Vagina (tissue), 2 donors: ENCODE measurements around the gene SERPINC1. TPM values are rescaled to one million over a fixed set of nuclear protein-coding genes. Genes with fewer than 3 reads are reported as not detected.

Experiments used
- DNase-seq, 2 donors: peaks; one replicate each; pipeline ENCODE4 v3.0.0-alpha.2; 2017; ENCODE audit errors: extremely low spot score in 2 of 2
- H3K27ac ChIP-seq: fragments of 200-600 bp; sonication (generic); one replicate; pipeline ENCODE4 v1.5.1; 2019
- H3K27me3 ChIP-seq: fragments of 200-600 bp; sonication (generic); one replicate; pipeline ENCODE4 v1.5.1; 2019
- H3K36me3 ChIP-seq, 2 donors: fragments of 200-600 bp; sonication (generic); one replicate each; pipeline ENCODE4 v1.5.1; 2017 to 2019
- H3K4me1 ChIP-seq: fragments of 200-600 bp; sonication (generic); one replicate; pipeline ENCODE4 v1.5.1; 2019
- H3K4me3 ChIP-seq, 2 donors: fragments of 200-600 bp; sonication (generic); 1 replicate in 1 of 2; 2 replicates in 1 of 2; pipeline ENCODE4 v1.5.1; 2016 to 2019
- H3K9me3 ChIP-seq: fragments of 200-600 bp; sonication (generic); one replicate; pipeline ENCODE4 v1.5.1; 2019
- CTCF ChIP-seq, 3 experiments: fragments of 450-650 bp in 2 of 3; fragments of 200-600 bp in 1 of 3; sonication (generic) in 1 of 3; IDR thresholded peaks; one replicate each; pipeline ENCODE4 v1.5.1; 2017 to 2019; ENCODE audit warnings: antibody characterized with exemption in 3 of 3, mild to moderate bottlenecking in 2 of 3, moderate library complexity in 2 of 3
- POLR2A ChIP-seq, 2 donors: fragments of 450-650 bp; IDR thresholded peaks; one replicate each; pipeline ENCODE4 v1.6.1; 2017; ENCODE audit warnings: antibody characterized with exemption in 2 of 2, mild to moderate bottlenecking in 2 of 2, moderate library complexity in 2 of 2
- POLR2AphosphoS5 ChIP-seq, 2 donors: sonication (generic); formaldehyde crosslinking; IDR thresholded peaks; one replicate each; pipeline ENCODE4 v1.9.0; 2017; ENCODE audit warnings: antibody characterized with exemption in 2 of 2, mild to moderate bottlenecking in 2 of 2, low read depth in 1 of 2; ENCODE audit not compliant: insufficient read depth in 1 of 2
- intact Hi-C: fragments of 100-400 bp; cut with DNase I; formaldehyde crosslinking; loops from one replicate; pipeline ENCODE4 v1.15.1; 2023
- total RNA-seq: library from RNA; depleted of rRNA; stranded (reverse); fragments of >200 nt; gene quantifications from one replicate; pipeline ENCODE4 v1.2.3, GENCODE V29; 2016

The SERPINC1 gene
- total RNA-seq, 1 donor from 2014 or later: not detected

DNA sequence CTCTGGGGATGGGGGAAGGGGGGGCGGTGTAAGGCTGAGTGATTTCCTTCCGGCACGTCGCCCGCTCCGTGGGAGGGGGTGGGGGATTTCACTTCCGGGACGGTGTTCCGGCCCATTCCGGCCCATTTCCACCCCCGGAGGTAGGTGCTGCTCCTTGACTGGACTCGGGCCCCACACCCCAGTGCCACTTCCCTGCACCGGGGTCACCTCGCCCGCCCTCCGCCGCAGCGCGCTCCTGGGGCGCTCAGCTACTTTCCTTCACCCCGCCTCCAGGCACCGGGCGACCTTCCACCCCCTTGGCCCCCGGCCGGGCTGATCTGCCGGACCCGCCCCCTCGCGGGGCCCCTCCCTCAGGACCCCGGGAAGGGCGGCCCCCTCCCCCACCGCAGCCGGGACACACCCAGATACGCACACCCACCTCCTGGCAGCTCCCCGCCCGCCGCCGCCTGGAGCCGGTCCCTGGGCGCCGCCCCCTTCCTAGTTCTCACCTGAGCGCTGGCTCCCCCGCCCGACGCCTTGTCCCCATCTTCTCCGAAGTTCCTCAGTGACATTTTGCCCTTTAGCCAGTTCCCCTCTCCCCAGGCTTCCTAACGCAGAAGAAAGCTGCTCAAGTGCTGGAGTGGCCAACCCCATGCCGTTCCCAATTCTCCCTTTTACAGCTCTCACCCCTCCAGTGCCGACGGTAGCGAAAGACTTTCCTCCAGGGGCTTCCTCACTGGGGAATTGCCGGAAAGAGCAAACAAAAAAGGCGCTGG, 48.7 kb downstream of the SERPINC1 start, which contains the start of gene ZBTB37:
Gene ZBTB37 (plus strand): TSS at position 115 of the 755 bp plus-strand sequence. CDS start 1,846 bp downstream, outside the sequence.
- H3K4me3 ChIP-seq: peak within 1 kb of the TSS; percentile 86 to 92
- H3K9me3 ChIP-seq: no peaks in the 10 kb centered on the region
- peaks cover 42% of the 10 kb centered on the region for H3K4me1 ChIP-seq
- peak in 1 of 2 donors; percentile 7 for TF ChIP-seq POLR2A (IDR thresholded peaks at IDR 0.05)
- TF ChIP-seq CTCF (IDR thresholded peaks at IDR 0.05): no peak
- TF ChIP-seq POLR2AphosphoS5 (IDR thresholded peaks at IDR 0.05; ENCODE audit: insufficient read depth in 1 of 2, low read depth in 1 of 2): peak in 1 of 2 donors; percentile 28
- H3K27ac ChIP-seq: peak within 1 kb of the TSS; percentile 99
- intact Hi-C loops: loop anchor here (5.0 kb wide), 1 partner anchor 391 kb away; the partner anchor contains the start of gene PRDX6
- H3K27me3 ChIP-seq: no peaks in the 10 kb centered on the region
- peaks cover 7 to 43% of the 10 kb centered on the region in 2 donors for H3K36me3 ChIP-seq
- DNase-seq: no peak

- no peaks in the 10 kb centered on the region for H3K9me3 ChIP-seq
- peak within 1 kb of the TSS; percentile 86 to 92 for H3K4me3 ChIP-seq
- peak within 1 kb of the TSS; percentile 99 for H3K27ac ChIP-seq
- peaks cover 42% of the 10 kb centered on the region for H3K4me1 ChIP-seq
- peaks cover 7 to 50% of the 10 kb centered on the region in 2 donors for H3K36me3 ChIP-seq
- TF ChIP-seq POLR2AphosphoS5 (IDR thresholded peaks at IDR 0.05; ENCODE audit: insufficient read depth in 1 of 2, low read depth in 1 of 2) (peak; percentile 91 to 96), CTCF (IDR thresholded peaks at IDR 0.05) (peak in 1 of 3 experiments; percentile 22), POLR2A (IDR thresholded peaks at IDR 0.05) (peak; percentile 95 to 96)
- peak; percentile 100 for DNase-seq
- intact Hi-C loops: loop anchor here (5.0 kb wide), 1 partner anchor 391 kb away; the partner anchor contains the start of gene PRDX6
- no peaks in the 10 kb centered on the region for H3K27me3 ChIP-seq
These were observed 49.3 kb downstream of the SERPINC1 start, which contains the start of gene GAS5 for GRCh38 chr1:173867753-173868265. Gene GAS5, minus strand, starts transcription at chr1:173867989.

- Histone ChIP-seq H3K36me3 (peaks cover 7 to 54% of the 10 kb centered on the region in 2 donors), H3K9me3 (no peaks in the 10 kb centered on the region), H3K27me3 (no peaks in the 10 kb centered on the region), H3K27ac (peak overlapping the region; percentile 99), H3K4me3 (peak overlapping the region; percentile 86 to 92), H3K4me1 (peaks cover 42% of the 10 kb centered on the region)
- TF ChIP-seq POLR2AphosphoS5 (IDR thresholded peaks at IDR 0.05; ENCODE audit: insufficient read depth in 1 of 2, low read depth in 1 of 2) (no peak), POLR2A (IDR thresholded peaks at IDR 0.05) (no peak), CTCF (IDR thresholded peaks at IDR 0.05) (no peak)
- DNase-seq: no peak
- intact Hi-C loops: loop anchor here (5.0 kb wide), 1 partner anchor 390 kb away; the partner anchor contains the start of gene PRDX6
These were observed 49.9 kb downstream of the SERPINC1 start for GRCh38 chr1:173867141-173867752.

- Histone ChIP-seq H3K4me3 (peak overlapping the region; percentile 86 to 92), H3K4me1 (peaks cover 42% of the 10 kb centered on the region), H3K27me3 (no peaks in the 10 kb centered on the region), H3K9me3 (no peaks in the 10 kb centered on the region), H3K27ac (peak overlapping the region; percentile 99), H3K36me3 (peaks cover 7 to 61% of the 10 kb centered on the region in 2 donors)
- intact Hi-C loops: loop anchor here (5.0 kb wide), 1 partner anchor 389 kb away; the partner anchor contains the start of gene PRDX6
- DNase-seq: no peak
- TF ChIP-seq POLR2A (IDR thresholded peaks at IDR 0.05) (no peak), POLR2AphosphoS5 (IDR thresholded peaks at IDR 0.05; ENCODE audit: insufficient read depth in 1 of 2, low read depth in 1 of 2) (no peak), CTCF (IDR thresholded peaks at IDR 0.05) (no peak)
These were observed 50.6 kb downstream of the SERPINC1 start for GRCh38 chr1:173866413-173867115.
